ENCODE measurements around the gene SFMBT1. TPM values are rescaled to one million over a fixed set of nuclear protein-coding genes. Genes with fewer than 3 reads are reported as not detected.

SFMBT1 gene
- total RNA-seq, 1 donor from 2014 or later: 5.5 TPM

- H3K27me3 Mint-ChIP-seq (ENCODE audit: low read depth, unreplicated experiment): no peaks in the 10 kb centered on the region
- no peak overlapping the region for H3K4me3 ChIP-seq (ENCODE audit: insufficient read depth, low read depth, low read length)
- no peaks in the 10 kb centered on the region for H3K4me1 ChIP-seq (ENCODE audit: insufficient read depth, low read length)
- no peak overlapping the region for H3K27ac ChIP-seq (ENCODE audit: low read depth, low read length)
- H3K4me1 Mint-ChIP-seq (ENCODE audit: low read depth, unreplicated experiment): peaks cover 3% of the 10 kb centered on the region
- no peak overlapping the region for H2AFZ ChIP-seq (ENCODE audit: low read depth, low read length)
- no peaks in the 10 kb centered on the region for H3K36me3 ChIP-seq (ENCODE audit: insufficient read depth, low read length)
- H3K79me2 ChIP-seq (ENCODE audit: insufficient read depth, low read length): peaks cover 57% of the 10 kb centered on the region
- H3K27ac Mint-ChIP-seq (ENCODE audit: unreplicated experiment): no peak overlapping the region
- no peak overlapping the region for H3K4me2 ChIP-seq (ENCODE audit: low read length)
- no peaks in the 10 kb centered on the region for H3K9me3 Mint-ChIP-seq (ENCODE audit: unreplicated experiment)
- H3K4me3 Mint-ChIP-seq (ENCODE audit: unreplicated experiment): no peak overlapping the region
- H4K20me1 ChIP-seq (ENCODE audit: insufficient read depth, low read length): peaks cover 67% of the 10 kb centered on the region
- no peak overlapping the region for H3K9ac ChIP-seq (ENCODE audit: low read length)
- no peaks in the 10 kb centered on the region for H3K27me3 ChIP-seq (ENCODE audit: insufficient read depth, low read length)
- no peaks in the 10 kb centered on the region for H3K9me3 ChIP-seq (ENCODE audit: insufficient read depth, low read depth, low read length)
- peaks cover 14% of the 10 kb centered on the region for H3K36me3 Mint-ChIP-seq (ENCODE audit: low read depth, unreplicated experiment)
- DNase-seq (ENCODE audit: low read depth) (no peak), FAIRE-seq (no peak)
- TF ChIP-seq EZH2 (IDR thresholded peaks at IDR 0.05; ENCODE audit: insufficient read depth, low read length): no peak
- TF ChIP-seq, protein P1, sequence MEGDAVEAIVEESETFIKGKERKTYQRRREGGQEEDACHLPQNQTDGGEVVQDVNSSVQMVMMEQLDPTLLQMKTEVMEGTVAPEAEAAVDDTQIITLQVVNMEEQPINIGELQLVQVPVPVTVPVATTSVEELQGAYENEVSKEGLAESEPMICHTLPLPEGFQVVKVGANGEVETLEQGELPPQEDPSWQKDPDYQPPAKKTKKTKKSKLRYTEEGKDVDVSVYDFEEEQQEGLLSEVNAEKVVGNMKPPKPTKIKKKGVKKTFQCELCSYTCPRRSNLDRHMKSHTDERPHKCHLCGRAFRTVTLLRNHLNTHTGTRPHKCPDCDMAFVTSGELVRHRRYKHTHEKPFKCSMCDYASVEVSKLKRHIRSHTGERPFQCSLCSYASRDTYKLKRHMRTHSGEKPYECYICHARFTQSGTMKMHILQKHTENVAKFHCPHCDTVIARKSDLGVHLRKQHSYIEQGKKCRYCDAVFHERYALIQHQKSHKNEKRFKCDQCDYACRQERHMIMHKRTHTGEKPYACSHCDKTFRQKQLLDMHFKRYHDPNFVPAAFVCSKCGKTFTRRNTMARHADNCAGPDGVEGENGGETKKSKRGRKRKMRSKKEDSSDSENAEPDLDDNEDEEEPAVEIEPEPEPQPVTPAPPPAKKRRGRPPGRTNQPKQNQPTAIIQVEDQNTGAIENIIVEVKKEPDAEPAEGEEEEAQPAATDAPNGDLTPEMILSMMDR (IDR thresholded peaks at IDR 0.05; ENCODE audit: insufficient read depth, low read depth, low read length): no peak
Observed at GRCh38 chr3:52890735-52891134, 155.1 kb downstream of the SFMBT1 start.

DNA sequence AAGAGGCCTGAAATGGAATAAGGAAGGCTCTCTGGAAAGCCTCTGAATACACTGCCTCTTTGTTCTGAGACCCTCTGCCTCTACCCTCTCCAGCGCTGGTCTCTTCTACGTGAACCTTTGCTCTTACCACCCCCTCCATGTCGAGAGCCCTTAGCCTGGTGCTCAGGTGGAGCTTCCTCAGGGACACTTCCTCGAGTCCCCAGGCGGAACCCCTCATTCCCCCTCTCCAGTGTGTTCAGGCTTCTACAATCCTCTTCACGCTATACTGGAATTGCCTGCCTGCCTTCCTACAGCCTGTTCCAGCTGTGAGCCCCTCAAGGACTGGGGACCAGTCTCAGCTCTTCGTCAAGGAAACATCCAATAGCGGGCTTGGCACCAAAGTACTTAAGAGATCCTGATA lies 156.0 kb downstream of the SFMBT1 start:
- Histone ChIP-seq H3K79me2 (ENCODE audit: insufficient read depth, low read length) (peaks cover 52% of the 10 kb centered on the region), H3K9ac (ENCODE audit: low read length) (no peak overlapping the region), H3K4me2 (ENCODE audit: low read length) (no peak overlapping the region), H3K4me1 (ENCODE audit: insufficient read depth, low read length) (no peaks in the 10 kb centered on the region), H3K4me3 (ENCODE audit: insufficient read depth, low read depth, low read length) (no peak overlapping the region), H3K36me3 (ENCODE audit: insufficient read depth, low read length) (no peaks in the 10 kb centered on the region), H3K27ac (ENCODE audit: low read depth, low read length) (no peak overlapping the region), H2AFZ (ENCODE audit: low read depth, low read length) (no peak overlapping the region), H3K9me3 (ENCODE audit: insufficient read depth, low read depth, low read length) (no peaks in the 10 kb centered on the region), H4K20me1 (ENCODE audit: insufficient read depth, low read length) (peaks cover 60% of the 10 kb centered on the region), H3K27me3 (ENCODE audit: insufficient read depth, low read length) (no peaks in the 10 kb centered on the region)
- H3K36me3 Mint-ChIP-seq (ENCODE audit: low read depth, unreplicated experiment): peaks cover 19% of the 10 kb centered on the region
- no peaks in the 10 kb centered on the region for H3K27me3 Mint-ChIP-seq (ENCODE audit: low read depth, unreplicated experiment)
- no peak overlapping the region for H3K4me3 Mint-ChIP-seq (ENCODE audit: unreplicated experiment)
- peaks cover 5% of the 10 kb centered on the region for H3K9me3 Mint-ChIP-seq (ENCODE audit: unreplicated experiment)
- TF ChIP-seq, protein P1 (IDR thresholded peaks at IDR 0.05; ENCODE audit: insufficient read depth, low read depth, low read length): no peak
- no peak for TF ChIP-seq EZH2 (IDR thresholded peaks at IDR 0.05; ENCODE audit: insufficient read depth, low read length)
- DNase-seq (ENCODE audit: low read depth): no peak
- no peak for FAIRE-seq
- H3K4me1 Mint-ChIP-seq (ENCODE audit: low read depth, unreplicated experiment): peaks cover 3% of the 10 kb centered on the region
- H3K27ac Mint-ChIP-seq (ENCODE audit: unreplicated experiment): no peak overlapping the region

DNA sequence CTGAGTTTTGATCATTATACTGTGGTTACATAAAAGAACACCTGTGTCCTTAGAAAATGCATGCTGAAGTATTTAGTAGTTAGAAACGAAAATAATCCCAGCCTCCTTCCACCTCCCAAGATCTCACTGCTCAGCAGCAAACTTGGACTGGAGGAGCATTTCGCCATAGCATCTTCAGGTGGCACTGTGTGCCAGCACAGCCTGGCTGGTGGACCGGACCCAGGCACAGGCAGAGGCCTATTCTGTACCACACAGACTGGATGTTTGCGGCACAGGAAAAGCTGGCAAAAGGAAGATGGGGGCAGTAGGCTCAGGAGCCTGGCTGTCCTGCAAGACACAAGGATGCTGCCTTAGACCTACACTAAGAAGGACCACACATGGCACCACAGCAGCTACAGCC lies 158.7 kb downstream of the SFMBT1 start:
- Histone ChIP-seq H4K20me1 (ENCODE audit: insufficient read depth, low read length) (peaks cover 44% of the 10 kb centered on the region), H3K9ac (ENCODE audit: low read length) (no peak overlapping the region), H3K79me2 (ENCODE audit: insufficient read depth, low read length) (peaks cover 37% of the 10 kb centered on the region), H3K4me1 (ENCODE audit: insufficient read depth, low read length) (no peaks in the 10 kb centered on the region), H2AFZ (ENCODE audit: low read depth, low read length) (no peak overlapping the region), H3K36me3 (ENCODE audit: insufficient read depth, low read length) (no peaks in the 10 kb centered on the region), H3K9me3 (ENCODE audit: insufficient read depth, low read depth, low read length) (no peaks in the 10 kb centered on the region), H3K27me3 (ENCODE audit: insufficient read depth, low read length) (no peaks in the 10 kb centered on the region), H3K4me3 (ENCODE audit: insufficient read depth, low read depth, low read length) (no peak overlapping the region), H3K27ac (ENCODE audit: low read depth, low read length) (no peak overlapping the region), H3K4me2 (ENCODE audit: low read length) (no peak overlapping the region)
- TF ChIP-seq EZH2 (IDR thresholded peaks at IDR 0.05; ENCODE audit: insufficient read depth, low read length): no peak
- TF ChIP-seq, protein P1 (IDR thresholded peaks at IDR 0.05; ENCODE audit: insufficient read depth, low read depth, low read length): no peak
- DNase-seq (ENCODE audit: low read depth) (no peak), FAIRE-seq (no peak)
- Mint-ChIP-seq H3K36me3 (ENCODE audit: low read depth, unreplicated experiment) (peaks cover 18% of the 10 kb centered on the region), H3K27me3 (ENCODE audit: low read depth, unreplicated experiment) (peaks cover 3% of the 10 kb centered on the region), H3K4me1 (ENCODE audit: low read depth, unreplicated experiment) (peaks cover 1% of the 10 kb centered on the region), H3K27ac (ENCODE audit: unreplicated experiment) (no peak overlapping the region), H3K4me3 (ENCODE audit: unreplicated experiment) (no peak overlapping the region), H3K9me3 (ENCODE audit: unreplicated experiment) (peaks cover 7% of the 10 kb centered on the region)
